GM11168 (cell line): ENCODE measurements around the gene FEM1B.
"Not testable (repeated sequence)": the region's sequence is repeated elsewhere in the genome, so short reads cannot be mapped to it uniquely, and the experiment has no call there.

Experiments used
- in situ Hi-C: fragments of 300-500 bp; cut with MboI; formaldehyde crosslinking; loops from one replicate; pipeline ENCODE4 v1.12.0; 2022; ENCODE audit warnings: low sequenced_read_pairs; ENCODE audit not compliant: unreplicated experiment

The FEM1B gene

DNA sequence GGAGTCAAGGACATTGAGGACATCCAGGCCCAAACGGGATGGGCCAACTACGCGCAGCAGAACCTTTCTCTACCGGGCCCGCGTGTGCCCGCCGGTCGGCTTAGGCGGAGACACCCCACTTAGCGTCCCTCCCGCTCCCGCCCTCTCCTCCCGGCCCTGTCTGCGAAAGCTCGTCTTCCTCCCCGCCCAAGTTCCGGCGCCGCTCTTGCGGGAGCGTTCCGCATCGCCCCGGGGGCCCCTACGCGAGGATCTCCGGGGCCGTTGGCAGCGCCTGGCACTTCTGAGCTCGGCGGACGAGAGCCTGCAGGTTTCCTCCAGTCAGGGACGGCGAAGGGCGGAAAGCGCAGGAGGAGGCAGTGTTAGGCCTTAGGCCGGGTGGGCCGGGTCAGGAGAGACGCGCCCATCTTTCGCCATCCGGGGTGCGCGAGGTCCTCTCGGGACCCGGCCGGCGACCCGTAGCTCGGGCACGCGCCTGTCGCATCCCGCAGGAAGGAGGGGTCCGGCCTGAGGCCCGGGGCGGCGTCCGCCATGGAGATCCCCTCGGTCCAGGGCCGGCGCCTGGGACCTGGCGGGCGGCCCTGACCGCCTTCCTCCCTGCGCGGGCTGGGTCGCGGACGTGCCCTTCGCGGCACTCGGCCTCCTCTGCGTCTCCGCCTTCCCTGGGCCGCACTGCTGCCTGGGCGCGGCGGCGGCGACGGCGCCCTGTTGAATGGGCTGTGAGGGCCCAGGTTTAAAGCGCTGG is at the start of gene FEM1B:
FEM1B (plus strand) TSS at position 143 of the 742 bp plus-strand sequence. CDS start 673 bp downstream, outside the sequence.
- in situ Hi-C loops, result no loop called here

- in situ Hi-C loops, result no loop called here
Observed at GRCh38 chr15:68228143-68228970, 49.2 kb upstream of the FEM1B start.

DNA sequence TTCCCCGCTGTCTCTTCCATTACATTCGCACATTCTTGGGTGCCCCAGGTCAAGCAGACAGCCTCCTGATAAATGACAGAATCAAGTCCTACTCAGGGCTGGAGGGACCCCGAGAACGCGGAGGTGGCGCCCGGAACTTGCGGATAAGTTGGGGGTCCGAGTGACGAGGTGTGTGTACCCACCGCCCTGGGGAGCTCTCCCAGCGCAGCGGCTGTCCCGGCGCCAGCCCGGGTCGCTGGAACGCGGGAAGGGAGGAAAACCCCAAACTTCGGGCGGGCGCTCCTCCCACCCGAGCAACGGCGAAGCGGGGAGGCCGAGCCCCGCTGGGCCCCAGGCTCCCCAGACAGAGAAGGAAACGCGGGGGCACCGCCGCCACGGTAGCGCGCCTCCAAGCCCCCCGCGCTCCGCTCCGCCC is 48.6 kb upstream of the FEM1B start:
- in situ Hi-C loops, result no loop called here

DNA sequence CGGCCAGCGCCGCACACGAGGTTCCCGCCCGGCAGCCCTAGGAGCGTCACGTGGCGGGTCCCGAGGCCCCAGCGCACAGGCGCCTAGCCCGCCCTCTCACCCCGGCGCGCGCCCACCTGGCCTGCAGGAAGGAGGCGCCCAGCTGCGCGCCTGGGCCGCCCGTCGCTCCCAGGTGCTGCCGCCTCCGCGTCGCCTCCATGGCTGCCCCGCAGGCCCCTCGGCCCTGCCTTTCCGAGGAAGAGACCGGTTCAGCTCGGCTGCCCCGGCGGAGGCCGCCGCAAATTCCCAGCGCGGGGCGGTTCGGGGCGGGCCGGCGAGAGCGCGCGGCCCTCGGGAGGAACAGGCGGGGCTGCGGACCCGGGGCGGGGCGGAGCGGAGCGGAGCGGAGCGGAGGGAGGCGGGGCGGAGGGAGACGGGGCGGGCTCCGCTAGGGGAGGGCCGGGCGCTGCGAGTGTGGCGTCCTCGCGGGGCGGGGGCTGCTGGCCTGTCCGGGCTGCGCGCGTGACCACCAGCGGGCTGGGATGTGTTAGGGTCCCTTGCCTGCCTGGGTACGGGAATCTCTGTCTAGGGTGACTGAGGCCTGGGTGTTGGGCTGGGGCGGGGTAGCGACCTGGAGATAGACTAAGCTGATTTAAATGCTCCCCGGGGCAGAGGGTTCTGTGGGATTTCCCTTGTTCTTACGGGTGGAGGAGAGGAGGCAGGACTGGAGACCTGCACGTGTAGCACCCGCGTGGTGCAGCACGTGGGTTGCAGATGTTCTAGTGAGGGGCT is 48.0 kb upstream of the FEM1B start, which contains the start of gene CLN6:
CLN6 (minus strand) TSS at position 343 of the 771 bp plus-strand sequence; CDS start at position 199, 144 bp downstream.
- in situ Hi-C loops, result no loop called here

DNA sequence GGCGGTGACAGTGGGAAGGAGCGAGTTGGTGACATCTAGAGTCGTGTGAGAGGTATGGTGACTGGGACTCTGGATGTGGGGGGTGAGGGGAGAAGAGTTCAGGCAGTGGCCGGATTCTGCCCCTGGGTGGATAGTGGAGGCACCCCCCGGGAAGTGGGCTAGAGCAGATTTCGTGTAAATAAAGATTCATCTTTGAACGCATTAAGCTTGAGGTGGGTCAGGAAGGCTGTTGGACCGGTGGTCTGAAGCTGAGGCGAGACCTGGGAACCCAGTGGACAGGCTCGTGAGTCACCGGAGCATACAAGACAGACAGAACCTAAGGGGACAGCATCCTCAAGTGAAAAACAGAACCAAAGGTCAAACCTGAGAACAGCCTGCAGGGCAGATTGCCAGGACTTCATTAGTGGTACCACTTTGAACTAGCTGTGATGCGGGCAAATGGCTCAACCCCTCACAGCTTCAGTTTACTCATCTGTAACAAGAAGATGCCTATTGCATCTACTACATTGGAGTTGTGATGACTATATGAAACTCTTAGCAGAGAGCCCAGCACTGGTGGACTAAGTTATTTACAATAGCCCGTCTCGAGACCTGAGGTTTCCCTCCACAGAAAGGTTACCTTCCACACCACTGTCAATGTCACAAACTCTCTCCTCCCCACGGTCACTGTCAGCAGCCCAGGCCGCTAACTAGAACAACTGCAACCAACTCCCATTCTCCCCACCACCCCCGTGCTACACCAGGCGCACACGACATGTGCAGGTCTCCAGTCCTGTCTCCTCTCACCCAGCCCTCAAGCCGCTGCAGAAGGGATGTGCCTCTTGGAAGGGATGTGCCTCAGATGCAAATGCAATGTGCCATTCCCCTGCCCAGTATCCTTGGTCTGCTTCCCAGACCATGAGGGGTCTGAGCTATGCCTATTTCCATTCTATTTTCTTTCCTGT is 47.1 kb upstream of the FEM1B start:
- in situ Hi-C loops, result no loop called here

- in situ Hi-C loops, result no loop called here
Observed at GRCh38 chr15:68231102-68231818, 46.3 kb upstream of the FEM1B start.

DNA sequence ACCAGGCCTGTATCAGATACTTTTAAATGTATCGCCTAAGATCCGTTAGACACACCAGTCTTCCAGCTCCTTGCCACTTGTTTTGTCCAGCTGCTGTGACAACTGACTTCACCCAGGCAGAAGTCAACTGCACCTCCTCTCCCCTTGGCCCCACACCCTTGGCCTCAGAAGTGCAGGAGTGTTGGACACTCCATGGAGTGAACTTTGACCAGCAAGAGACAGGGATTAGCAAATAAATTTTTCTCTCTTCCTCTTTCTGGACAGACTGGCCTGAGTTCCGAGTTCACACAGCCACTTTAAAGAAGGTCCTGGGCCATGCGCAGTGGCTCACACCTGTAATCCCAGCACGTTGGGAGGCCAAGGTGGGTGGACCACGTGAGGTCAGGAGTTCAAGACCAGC is 45.1 kb upstream of the FEM1B start:
- in situ Hi-C loops, result no loop called here

- in situ Hi-C loops, result no loop called here
Observed at GRCh38 chr15:68232937-68233336, 44.6 kb upstream of the FEM1B start.

DNA sequence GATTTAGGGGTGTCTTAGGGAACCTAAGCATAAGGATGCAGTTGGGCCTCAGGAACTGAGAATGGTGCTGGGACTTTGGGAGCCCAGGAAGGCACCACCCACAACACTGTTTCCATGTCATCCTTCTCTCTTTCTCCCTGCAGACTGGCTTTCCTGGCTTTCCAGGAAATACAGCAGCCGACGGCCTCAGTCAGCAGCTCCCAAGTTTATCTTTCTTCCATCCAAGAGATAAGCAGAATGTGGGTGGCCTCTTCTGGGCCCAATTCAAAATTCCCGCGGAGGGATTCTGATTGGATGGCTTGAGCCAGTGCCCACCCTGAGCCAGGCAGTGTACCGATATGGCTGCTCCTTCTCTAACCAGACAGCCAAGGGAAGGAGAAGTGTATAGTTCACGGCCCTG is 43.5 kb upstream of the FEM1B start:
- in situ Hi-C loops, result no loop called here

DNA sequence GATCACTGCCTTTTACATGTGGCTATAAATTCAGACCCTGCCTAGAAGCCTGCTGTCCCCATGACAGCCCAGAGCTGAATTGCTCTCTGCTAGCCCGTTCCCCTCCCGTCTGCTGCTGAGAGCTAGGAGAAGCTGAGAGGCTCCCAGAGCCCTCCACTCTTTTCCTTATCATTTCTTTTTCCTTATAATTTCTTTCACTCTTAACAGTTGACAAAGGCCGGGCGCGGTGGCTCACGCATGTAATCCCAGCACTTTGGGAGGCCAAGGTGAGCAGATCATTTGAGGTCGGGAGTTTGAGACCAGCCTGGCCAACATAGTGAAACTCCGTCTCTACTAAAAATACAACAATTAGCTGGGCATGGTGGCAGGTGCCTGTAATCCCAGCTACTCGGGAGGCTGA is 43.0 kb upstream of the FEM1B start:
- in situ Hi-C loops, result not testable (repeated sequence)

DNA sequence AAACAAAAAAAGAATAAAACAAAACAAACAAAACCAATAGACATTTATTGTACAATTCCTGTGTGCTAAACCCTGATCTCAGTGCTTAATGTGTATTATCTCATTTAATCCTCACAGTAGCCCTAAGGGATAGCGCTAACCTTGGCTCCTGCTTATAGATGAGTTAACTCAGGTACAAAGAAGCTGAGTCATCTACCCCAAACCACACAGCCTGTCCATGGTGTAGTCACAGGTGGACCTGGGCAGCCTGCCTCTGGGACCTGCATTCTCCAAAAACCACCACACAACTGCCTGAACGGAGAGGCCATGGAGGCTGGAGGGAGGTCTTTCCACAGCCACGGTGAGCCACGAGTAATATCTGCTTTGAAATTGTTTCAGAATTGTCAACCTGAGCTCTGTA is 42.5 kb upstream of the FEM1B start:
- in situ Hi-C loops, result no loop called here

- in situ Hi-C loops, result no loop called here
Observed at GRCh38 chr15:68239025-68239424, 38.5 kb upstream of the FEM1B start.

- in situ Hi-C loops, result no loop called here
Observed at GRCh38 chr15:68241088-68241935, 36.2 kb upstream of the FEM1B start.

GRCh38 chr15:68244235-68244634 is 33.3 kb upstream of the FEM1B start:
- in situ Hi-C loops, result no loop called here

GRCh38 chr15:68249058-68249713 is 28.4 kb upstream of the FEM1B start:
- in situ Hi-C loops, result no loop called here

- in situ Hi-C loops, result no loop called here
Observed at GRCh38 chr15:68252925-68253534, 24.5 kb upstream of the FEM1B start.
